HEK293 (cell line): Measurements from ENCODE around the gene RTKN2.

Experiments
- CTCF ChIA-PET: fragments of 350-600 bp; formaldehyde crosslinking; extraction: SDS; loops from one replicate; lab custom pipeline; 2021; ENCODE audit warnings: antibody characterized with exemption; lab: Yijun Ruan, JAX
- POLR2A ChIA-PET: fragments of 300-600 bp; formaldehyde crosslinking; extraction: SDS; loops from one replicate; lab custom pipeline; 2020; ENCODE audit warnings: antibody characterized with exemption, inconsistent platforms; lab: Yijun Ruan, JAX
- H3K27ac ChIP-seq: fragments of 200-500 bp; sonication (Bioruptor generic); 2 replicates; pipeline ENCODE4 v1.5.1; 2014; ENCODE audit warnings: low read depth, low read length, control low read depth, inconsistent platforms; ENCODE audit errors: extremely low read depth
- H3K36me3 ChIP-seq, 2 experiments: fragments of 200-500 bp in 1 of 2; sonication (Bioruptor generic) in 1 of 2; 1 replicate in 1 of 2; 2 replicates in 1 of 2; pipeline ENCODE4 v1.5.1; 2014 to 2017; ENCODE audit warnings: inconsistent platforms in 2 of 2, low read length in 2 of 2; ENCODE audit not compliant: control insufficient read depth in 2 of 2, insufficient read depth in 1 of 2
- H3K4me1 ChIP-seq: fragments of 200-500 bp; sonication (Bioruptor generic); 2 replicates; pipeline ENCODE4 v1.5.1; 2014; ENCODE audit warnings: mild to moderate bottlenecking, low read length, inconsistent platforms; ENCODE audit not compliant: control insufficient read depth, insufficient read depth
- H3K4me3 ChIP-seq: 2 replicates; pipeline ENCODE4 v1.5.1; 2011; ENCODE audit warnings: low read depth, mild to moderate bottlenecking, control low read depth, low read length, moderate library complexity
- H3K9me3 ChIP-seq: fragments of 200-500 bp; sonication (Bioruptor generic); 2 replicates; pipeline ENCODE4 v1.5.1; 2014; ENCODE audit warnings: low read depth, low read length, inconsistent platforms; ENCODE audit not compliant: control insufficient read depth, insufficient read depth
- BCL11B ChIP-seq: fragments of 450-650 bp; formaldehyde crosslinking; IDR thresholded peaks from 2 replicates; pipeline ENCODE4 v1.5.1; 2016; ENCODE audit warnings: low read depth, missing biosample characterization, missing genetic modification characterization
- EGR2 ChIP-seq: fragments of 450-650 bp; formaldehyde crosslinking; IDR thresholded peaks from 2 replicates; pipeline ENCODE4 v1.5.1; 2016; ENCODE audit warnings: low read depth, missing biosample characterization, missing genetic modification characterization
- HOXA7 ChIP-seq: sonication (generic); formaldehyde crosslinking; IDR thresholded peaks from 2 replicates; pipeline ENCODE4 v1.8.1; 2022; ENCODE audit warnings: missing genetic modification reagents, borderline replicate concordance
- HOXC10 ChIP-seq: sonication (generic); formaldehyde crosslinking; IDR thresholded peaks from 2 replicates; pipeline ENCODE4 v1.8.1; 2023; ENCODE audit warnings: mild to moderate bottlenecking, missing genetic modification reagents
- KLF10 ChIP-seq: fragments of 450-650 bp; IDR thresholded peaks from 2 replicates; pipeline ENCODE4 v1.5.1; 2018; ENCODE audit warnings: missing biosample characterization, mild to moderate bottlenecking, missing genetic modification characterization
- KLF9 ChIP-seq: fragments of 450-650 bp; formaldehyde crosslinking; IDR thresholded peaks from 2 replicates; pipeline ENCODE4 v1.5.1; 2016; ENCODE audit warnings: missing biosample characterization, missing genetic modification characterization, low read depth
- OVOL3 ChIP-seq: fragments of 450-650 bp; formaldehyde crosslinking; IDR thresholded peaks from 2 replicates; pipeline ENCODE4 v1.5.1; 2016; ENCODE audit warnings: missing biosample characterization, missing genetic modification characterization
- SCRT2 ChIP-seq: fragments of 450-650 bp; formaldehyde crosslinking; IDR thresholded peaks from 2 replicates; pipeline ENCODE4 v1.5.1; 2016; ENCODE audit warnings: missing biosample characterization, missing genetic modification characterization
- ZFP37 ChIP-seq: fragments of 450-650 bp; formaldehyde crosslinking; IDR thresholded peaks from 2 replicates; pipeline ENCODE4 v1.5.1; 2016; ENCODE audit warnings: missing biosample characterization, missing genetic modification characterization
- ZNF132 ChIP-seq: fragments of 450-650 bp; formaldehyde crosslinking; IDR thresholded peaks from 2 replicates; pipeline ENCODE4 v1.5.1; 2017; ENCODE audit warnings: missing biosample characterization, missing genetic modification characterization, borderline replicate concordance
- ZNF140 ChIP-seq: fragments of 450-650 bp; formaldehyde crosslinking; IDR thresholded peaks from 2 replicates; pipeline ENCODE4 v1.5.1; 2016; ENCODE audit warnings: missing biosample characterization, missing genetic modification characterization
- ZNF146 ChIP-seq: fragments of 450-650 bp; formaldehyde crosslinking; IDR thresholded peaks from 2 replicates; pipeline ENCODE4 v1.5.1; 2016; ENCODE audit warnings: missing biosample characterization, missing genetic modification characterization
- ZNF292 ChIP-seq: fragments of 450-650 bp; formaldehyde crosslinking; IDR thresholded peaks from 2 replicates; pipeline ENCODE4 v1.5.1; 2016; ENCODE audit warnings: low read depth, missing biosample characterization, missing genetic modification characterization, borderline replicate concordance
- ZNF354C ChIP-seq: fragments of 450-650 bp; formaldehyde crosslinking; IDR thresholded peaks from 2 replicates; pipeline ENCODE4 v1.5.1; 2016; ENCODE audit warnings: missing biosample characterization, missing genetic modification characterization, low read depth, borderline replicate concordance
- ZNF473 ChIP-seq: fragments of 450-650 bp; formaldehyde crosslinking; IDR thresholded peaks from 2 replicates; pipeline ENCODE4 v1.5.1; 2017; ENCODE audit warnings: missing biosample characterization, missing genetic modification characterization
- ZNF521 ChIP-seq: fragments of 450-650 bp; formaldehyde crosslinking; IDR thresholded peaks from 2 replicates; pipeline ENCODE4 v1.5.1; 2017; ENCODE audit warnings: missing biosample characterization, mild to moderate bottlenecking, missing genetic modification characterization
- ZNF580 ChIP-seq: fragments of 450-650 bp; formaldehyde crosslinking; IDR thresholded peaks from 2 replicates; pipeline ENCODE4 v1.5.1; 2016; ENCODE audit warnings: missing biosample characterization, missing genetic modification characterization
- ZNF76 ChIP-seq: fragments of 450-650 bp; formaldehyde crosslinking; IDR thresholded peaks from 2 replicates; pipeline ENCODE4; 2016; ENCODE audit warnings: low read depth, missing biosample characterization, missing genetic modification characterization, borderline replicate concordance
- ZNF776 ChIP-seq: fragments of 450-650 bp; formaldehyde crosslinking; IDR thresholded peaks from 2 replicates; pipeline ENCODE4 v1.5.0; 2017; ENCODE audit warnings: missing biosample characterization, missing genetic modification characterization, borderline replicate concordance
- ZNF777 ChIP-seq: fragments of 450-650 bp; formaldehyde crosslinking; IDR thresholded peaks from 2 replicates; pipeline ENCODE4 v1.5.1; 2017; ENCODE audit warnings: missing biosample characterization, missing genetic modification characterization, borderline replicate concordance
- ZNF785 ChIP-seq: fragments of 450-650 bp; formaldehyde crosslinking; IDR thresholded peaks from 2 replicates; pipeline ENCODE4 v1.5.1; 2016; ENCODE audit warnings: missing biosample characterization, missing genetic modification characterization
- TF ChIP-seq, protein P1 (sequence below): fragments of 450-650 bp; formaldehyde crosslinking; IDR thresholded peaks from 2 replicates; pipeline ENCODE4 v1.5.1; 2017; ENCODE audit warnings: missing biosample characterization, mild to moderate bottlenecking, missing genetic modification characterization, moderate library complexity
- TF ChIP-seq, protein P2 (sequence below): fragments of 450-650 bp; formaldehyde crosslinking; IDR thresholded peaks from 2 replicates; pipeline ENCODE4 v1.5.1; 2016; ENCODE audit warnings: missing biosample characterization, missing genetic modification characterization
- TF ChIP-seq, protein P3 (sequence below): fragments of 450-650 bp; formaldehyde crosslinking; IDR thresholded peaks from 2 replicates; pipeline ENCODE4 v1.5.1; 2016; ENCODE audit warnings: missing biosample characterization, missing genetic modification characterization

Gene RTKN2

GRCh38 chr10:62183857-62184795, 84.5 kb downstream of the RTKN2 start (continued):
- TF ChIP-seq, protein P1, sequence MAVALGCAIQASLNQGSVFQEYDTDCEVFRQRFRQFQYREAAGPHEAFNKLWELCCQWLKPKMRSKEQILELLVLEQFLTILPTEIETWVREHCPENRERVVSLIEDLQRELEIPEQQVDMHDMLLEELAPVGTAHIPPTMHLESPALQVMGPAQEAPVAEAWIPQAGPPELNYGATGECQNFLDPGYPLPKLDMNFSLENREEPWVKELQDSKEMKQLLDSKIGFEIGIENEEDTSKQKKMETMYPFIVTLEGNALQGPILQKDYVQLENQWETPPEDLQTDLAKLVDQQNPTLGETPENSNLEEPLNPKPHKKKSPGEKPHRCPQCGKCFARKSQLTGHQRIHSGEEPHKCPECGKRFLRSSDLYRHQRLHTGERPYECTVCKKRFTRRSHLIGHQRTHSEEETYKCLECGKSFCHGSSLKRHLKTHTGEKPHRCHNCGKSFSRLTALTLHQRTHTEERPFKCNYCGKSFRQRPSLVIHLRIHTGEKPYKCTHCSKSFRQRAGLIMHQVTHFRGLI (tag by site-specific recombination), result no peak
- TF ChIP-seq OVOL3 (tag by site-specific recombination), result no peak
- TF ChIP-seq, protein P2, sequence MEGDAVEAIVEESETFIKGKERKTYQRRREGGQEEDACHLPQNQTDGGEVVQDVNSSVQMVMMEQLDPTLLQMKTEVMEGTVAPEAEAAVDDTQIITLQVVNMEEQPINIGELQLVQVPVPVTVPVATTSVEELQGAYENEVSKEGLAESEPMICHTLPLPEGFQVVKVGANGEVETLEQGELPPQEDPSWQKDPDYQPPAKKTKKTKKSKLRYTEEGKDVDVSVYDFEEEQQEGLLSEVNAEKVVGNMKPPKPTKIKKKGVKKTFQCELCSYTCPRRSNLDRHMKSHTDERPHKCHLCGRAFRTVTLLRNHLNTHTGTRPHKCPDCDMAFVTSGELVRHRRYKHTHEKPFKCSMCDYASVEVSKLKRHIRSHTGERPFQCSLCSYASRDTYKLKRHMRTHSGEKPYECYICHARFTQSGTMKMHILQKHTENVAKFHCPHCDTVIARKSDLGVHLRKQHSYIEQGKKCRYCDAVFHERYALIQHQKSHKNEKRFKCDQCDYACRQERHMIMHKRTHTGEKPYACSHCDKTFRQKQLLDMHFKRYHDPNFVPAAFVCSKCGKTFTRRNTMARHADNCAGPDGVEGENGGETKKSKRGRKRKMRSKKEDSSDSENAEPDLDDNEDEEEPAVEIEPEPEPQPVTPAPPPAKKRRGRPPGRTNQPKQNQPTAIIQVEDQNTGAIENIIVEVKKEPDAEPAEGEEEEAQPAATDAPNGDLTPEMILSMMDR (tag by site-specific recombination), result no peak
- TF ChIP-seq HOXC10 (CRISPR knock-in tag), result no peak

- Histone ChIP-seq H3K27ac (no peak overlapping the region), H3K4me3 (no peak overlapping the region), H3K4me1 (no peaks in the 10 kb centered on the region), H3K9me3 (no peaks in the 10 kb centered on the region), H3K36me3 (no peaks in the 10 kb centered on the region)
- ChIA-PET CTCF (interaction anchor here (1.5 kb wide), 1 partner anchor 145 kb away, joined by 5 read pairs; no protein-coding TSS in a partner anchor), POLR2A (no interaction called here)
- TF ChIP-seq ZNF292 (tag by site-specific recombination) (no peak), ZNF473 (no peak), KLF10 (tag by site-specific recombination) (no peak), EGR2 (no peak), KLF9 (no peak), ZNF521 (tag by site-specific recombination) (no peak), ZNF777 (tag by site-specific recombination) (no peak), ZNF146 (tag by site-specific recombination) (no peak)
- TF ChIP-seq, protein P3, sequence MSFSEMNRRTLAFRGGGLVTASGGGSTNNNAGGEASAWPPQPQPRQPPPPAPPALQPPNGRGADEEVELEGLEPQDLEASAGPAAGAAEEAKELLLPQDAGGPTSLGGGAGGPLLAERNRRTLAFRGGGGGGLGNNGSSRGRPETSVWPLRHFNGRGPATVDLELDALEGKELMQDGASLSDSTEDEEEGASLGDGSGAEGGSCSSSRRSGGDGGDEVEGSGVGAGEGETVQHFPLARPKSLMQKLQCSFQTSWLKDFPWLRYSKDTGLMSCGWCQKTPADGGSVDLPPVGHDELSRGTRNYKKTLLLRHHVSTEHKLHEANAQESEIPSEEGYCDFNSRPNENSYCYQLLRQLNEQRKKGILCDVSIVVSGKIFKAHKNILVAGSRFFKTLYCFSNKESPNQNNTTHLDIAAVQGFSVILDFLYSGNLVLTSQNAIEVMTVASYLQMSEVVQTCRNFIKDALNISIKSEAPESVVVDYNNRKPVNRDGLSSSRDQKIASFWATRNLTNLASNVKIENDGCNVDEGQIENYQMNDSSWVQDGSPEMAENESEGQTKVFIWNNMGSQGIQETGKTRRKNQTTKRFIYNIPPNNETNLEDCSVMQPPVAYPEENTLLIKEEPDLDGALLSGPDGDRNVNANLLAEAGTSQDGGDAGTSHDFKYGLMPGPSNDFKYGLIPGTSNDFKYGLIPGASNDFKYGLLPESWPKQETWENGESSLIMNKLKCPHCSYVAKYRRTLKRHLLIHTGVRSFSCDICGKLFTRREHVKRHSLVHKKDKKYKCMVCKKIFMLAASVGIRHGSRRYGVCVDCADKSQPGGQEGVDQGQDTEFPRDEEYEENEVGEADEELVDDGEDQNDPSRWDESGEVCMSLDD (tag by site-specific recombination), result no peak
Measured at GRCh38 chr10:62183442-62183841, 85.2 kb downstream of the RTKN2 start.

DNA sequence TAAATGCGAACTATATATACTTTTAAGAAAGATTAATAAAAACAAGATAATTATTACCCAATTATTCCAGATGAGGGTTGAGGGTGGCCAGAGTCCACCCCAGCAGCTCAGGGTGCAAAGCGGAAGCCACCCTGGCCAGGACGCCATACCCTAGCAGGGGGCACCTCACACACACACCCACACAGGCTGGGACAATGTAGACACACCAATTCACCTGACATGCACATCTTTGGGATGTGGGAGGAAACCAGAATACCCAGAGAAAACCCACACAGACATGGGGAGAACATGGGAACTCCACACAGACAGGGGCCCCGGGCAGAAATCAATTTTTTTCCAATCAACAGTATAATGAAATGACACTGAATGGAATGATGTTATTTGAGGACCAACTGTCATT, 86.0 kb downstream of the RTKN2 start:
- CTCF ChIA-PET, result no interaction called here
- Histone ChIP-seq H3K27ac (no peak overlapping the region), H3K9me3 (no peaks in the 10 kb centered on the region), H3K4me1 (no peaks in the 10 kb centered on the region), H3K36me3 (no peaks in the 10 kb centered on the region), H3K4me3 (no peak overlapping the region)
- no peak for TF ChIP-seq HOXA7 (CRISPR knock-in tag)
- TF ChIP-seq SCRT2, result no peak
- no peak for TF ChIP-seq ZNF580 (tag by site-specific recombination)
- TF ChIP-seq ZNF76, result no peak
- no peak for TF ChIP-seq ZFP37 (tag by site-specific recombination)
- TF ChIP-seq ZNF785, result no peak
- no peak for TF ChIP-seq ZNF140 (tag by site-specific recombination)
- no peak for TF ChIP-seq ZNF132 (tag by site-specific recombination)
- TF ChIP-seq ZNF776 (tag by site-specific recombination), result no peak
- TF ChIP-seq ZNF354C, result no peak
- TF ChIP-seq BCL11B (tag by site-specific recombination), result no peak
- POLR2A ChIA-PET, result no interaction called here
